CD4-positive, alpha-beta T cell treated with Interferon gamma for 1 hour (primary cell): ENCODE results near the gene KLHL17.

ENCODE experiments used
- DNase-seq: peaks from one replicate; pipeline ENCODE4 v3.0.0-alpha.2; 2020

KLHL17 gene

DNA sequence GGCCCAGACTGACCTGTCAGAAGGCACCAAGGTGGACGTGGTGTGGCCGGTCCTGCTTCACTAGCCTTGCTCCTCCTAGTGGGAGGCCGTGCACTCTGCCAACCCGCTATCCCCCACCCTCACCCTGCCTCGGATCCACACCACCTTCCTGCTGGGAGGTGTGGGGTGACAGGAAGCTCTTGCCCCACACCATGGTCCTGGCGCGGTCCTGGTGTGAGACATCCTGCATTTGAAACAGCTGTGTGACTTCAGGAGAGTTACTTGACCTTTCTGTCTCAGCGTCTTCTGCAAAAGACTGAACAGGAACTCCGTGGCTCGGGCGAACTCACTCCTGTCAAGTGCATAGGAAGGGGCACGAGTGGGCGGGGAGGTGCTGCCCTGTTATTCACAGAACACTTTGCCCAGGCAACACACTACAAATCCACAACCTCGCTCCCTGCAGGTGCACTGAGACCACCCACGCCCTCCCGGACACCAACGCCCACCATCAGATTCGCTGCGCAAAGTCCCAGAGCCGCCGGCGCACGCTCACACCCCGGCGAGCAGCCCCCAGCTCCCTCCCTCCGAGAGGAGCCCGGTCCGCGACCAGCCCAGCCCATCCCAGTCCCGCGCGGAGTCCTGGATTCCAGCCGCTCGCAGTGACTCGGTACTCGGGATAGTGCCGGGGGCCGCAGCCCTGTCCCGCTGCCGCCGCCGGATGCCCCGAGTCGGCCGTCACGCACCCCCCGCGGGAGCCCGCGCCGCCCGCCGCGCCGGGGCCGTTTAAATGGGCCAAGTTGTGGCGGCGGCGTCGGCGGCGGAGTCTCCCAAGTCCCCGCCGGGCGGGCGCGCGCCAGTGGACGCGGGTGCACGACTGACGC is 37.0 kb upstream of the KLHL17 start, which contains the start of gene SAMD11:
SAMD11 (plus strand) TSS at position 793 of the 860 bp plus-strand sequence. CDS start 509 bp downstream, outside the sequence.
- peak; percentile 42 for DNase-seq

DNA sequence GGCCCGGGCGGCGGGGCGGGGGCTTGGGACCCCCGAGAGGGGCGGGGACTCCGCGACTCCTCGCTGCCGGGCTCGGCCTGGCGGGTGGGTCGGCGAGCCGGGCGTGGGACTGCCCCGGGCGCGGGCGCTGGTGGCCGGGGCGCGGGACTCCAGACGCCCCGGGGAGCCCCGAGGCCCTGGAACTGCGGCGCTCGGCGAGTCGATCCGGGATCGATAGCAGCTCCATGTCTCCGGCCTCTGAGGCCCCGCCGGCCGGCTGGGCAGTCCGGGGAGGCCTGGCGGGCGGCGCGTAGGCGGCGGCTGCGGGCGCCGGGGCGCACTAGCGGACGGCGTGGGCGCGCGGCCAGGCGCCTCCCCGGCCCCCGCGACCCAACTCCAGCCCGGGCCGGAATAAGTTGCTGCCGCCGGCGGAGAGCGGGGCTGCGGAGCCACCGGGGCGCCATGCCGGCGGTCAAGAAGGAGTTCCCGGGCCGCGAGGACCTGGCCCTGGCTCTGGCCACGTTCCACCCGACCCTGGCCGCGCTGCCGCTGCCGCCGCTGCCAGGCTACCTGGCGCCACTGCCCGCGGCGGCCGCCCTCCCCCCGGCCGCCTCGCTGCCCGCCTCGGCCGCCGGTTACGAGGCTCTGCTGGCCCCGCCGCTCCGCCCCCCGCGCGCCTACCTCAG is 36.3 kb upstream of the KLHL17 start:
- no peak for DNase-seq

DNA sequence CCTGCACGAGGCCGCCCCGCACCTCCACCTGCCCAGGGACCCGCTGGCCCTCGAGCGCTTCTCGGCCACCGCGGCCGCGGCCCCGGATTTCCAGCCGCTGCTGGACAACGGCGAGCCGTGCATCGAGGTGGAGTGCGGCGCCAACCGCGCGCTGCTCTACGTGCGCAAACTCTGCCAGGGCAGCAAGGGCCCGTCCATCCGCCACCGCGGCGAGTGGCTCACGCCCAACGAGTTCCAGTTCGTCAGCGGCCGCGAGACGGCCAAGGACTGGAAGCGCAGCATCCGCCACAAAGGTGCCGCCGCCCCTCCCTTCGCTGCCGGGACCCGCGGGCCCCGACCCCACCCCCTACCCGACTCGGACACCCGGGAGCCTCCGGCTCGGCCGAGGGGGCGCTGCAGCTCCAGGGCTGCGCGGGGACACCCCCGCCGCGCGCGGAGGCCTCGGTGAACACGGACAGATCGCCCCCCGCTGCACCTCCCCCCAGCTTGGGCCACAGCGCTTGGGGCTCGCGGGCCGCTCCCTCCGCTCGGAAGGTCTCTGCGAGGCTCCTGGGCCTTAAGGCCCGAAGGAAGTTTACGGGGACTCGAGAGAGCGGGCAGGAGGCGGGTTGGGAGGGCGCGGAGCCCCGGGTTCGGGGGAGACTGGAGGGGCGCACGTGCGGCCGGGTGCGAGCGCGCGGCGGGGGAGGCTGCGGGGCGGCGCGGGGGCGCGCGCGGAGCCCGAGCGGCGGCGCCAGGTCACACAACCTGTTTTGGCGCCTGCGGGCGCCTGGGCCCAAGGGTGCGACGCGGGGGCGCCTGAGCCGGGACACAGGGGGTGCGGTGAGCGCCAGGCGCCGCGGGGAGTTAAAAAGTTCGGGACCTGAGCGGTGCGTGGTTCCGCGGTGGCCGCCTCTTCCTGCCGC is 35.5 kb upstream of the KLHL17 start:
- no peak for DNase-seq

DNA sequence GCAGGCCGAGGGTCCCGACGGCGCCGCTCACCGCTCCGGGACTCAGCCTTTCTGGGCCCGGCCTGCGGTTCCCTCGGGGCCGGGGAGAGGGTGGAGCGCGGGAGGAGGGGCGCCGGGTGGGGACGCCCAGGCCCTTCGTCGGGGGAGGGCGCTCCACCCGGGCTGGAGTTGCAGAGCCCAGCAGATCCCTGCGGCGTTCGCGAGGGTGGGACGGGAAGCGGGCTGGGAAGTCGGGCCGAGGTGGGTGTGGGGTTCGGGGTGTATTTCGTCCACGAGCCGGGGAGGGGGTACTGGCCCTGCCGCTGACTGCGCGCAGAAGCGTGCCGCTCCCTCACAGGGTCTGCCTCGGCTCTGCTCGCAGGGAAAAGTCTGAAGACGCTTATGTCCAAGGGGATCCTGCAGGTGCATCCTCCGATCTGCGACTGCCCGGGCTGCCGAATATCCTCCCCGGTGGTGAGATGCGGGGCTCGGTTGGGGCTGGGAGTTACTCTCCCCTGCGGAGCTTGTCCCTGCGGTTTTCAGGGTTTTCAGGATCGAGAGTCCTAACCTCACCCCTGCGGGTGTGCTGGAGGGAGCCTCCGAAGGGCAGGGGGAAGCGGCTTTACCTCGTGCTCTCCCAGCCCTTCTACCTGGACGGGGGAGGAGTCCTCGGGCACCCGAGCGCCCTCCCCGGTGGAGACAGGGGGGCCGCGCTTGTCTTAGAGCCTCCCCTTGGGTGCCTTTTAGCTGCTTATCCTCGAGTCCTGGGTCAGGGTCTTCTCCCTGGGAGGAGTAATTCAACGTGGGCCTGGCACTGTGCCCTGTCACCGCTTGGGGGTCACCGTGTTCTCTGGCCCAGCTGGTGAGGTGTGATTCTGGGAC is 34.6 kb upstream of the KLHL17 start:
- DNase-seq, result no peak

DNA sequence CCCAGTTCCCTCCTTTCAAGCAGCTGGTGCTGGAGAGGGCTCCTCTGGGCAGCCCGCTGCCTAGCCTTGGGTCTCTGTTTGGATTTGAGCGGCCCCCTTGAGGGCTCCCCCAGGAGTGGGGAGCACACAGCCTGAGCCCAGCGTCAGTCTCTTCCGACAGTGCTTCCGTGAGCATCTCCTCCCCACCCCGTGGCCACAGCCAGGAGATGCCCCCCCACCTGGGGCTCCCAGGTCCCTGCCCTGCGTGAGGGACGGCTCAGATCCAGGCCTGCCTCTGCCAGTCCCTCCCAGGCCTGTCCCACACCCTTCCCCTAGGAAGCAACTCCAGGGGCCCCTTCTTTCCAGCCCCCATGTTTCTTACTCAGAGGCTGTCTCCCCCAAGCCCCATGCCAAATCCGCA is 33.1 kb upstream of the KLHL17 start:
- no peak for DNase-seq

DNA sequence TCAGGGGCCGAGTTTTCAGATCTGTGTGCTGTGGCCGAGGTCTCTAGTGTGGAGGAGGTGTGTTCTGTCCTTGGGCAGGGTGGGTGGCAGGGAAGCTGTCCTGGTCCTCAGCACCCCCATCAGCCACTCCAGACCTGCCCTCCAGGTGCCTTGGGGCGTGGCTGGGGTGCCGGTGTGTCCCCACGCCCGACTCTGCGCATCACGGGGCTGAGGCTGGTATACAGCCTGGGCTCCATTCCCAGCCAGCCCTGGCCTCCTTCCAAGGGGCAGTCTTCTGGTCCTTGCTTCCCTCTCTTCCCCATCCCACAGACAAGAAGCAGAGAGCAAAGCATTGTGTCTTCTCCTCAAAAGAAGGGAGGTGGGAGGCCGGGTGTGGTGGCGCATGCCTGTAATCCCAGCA is 32.6 kb upstream of the KLHL17 start:
- no peak for DNase-seq

DNA sequence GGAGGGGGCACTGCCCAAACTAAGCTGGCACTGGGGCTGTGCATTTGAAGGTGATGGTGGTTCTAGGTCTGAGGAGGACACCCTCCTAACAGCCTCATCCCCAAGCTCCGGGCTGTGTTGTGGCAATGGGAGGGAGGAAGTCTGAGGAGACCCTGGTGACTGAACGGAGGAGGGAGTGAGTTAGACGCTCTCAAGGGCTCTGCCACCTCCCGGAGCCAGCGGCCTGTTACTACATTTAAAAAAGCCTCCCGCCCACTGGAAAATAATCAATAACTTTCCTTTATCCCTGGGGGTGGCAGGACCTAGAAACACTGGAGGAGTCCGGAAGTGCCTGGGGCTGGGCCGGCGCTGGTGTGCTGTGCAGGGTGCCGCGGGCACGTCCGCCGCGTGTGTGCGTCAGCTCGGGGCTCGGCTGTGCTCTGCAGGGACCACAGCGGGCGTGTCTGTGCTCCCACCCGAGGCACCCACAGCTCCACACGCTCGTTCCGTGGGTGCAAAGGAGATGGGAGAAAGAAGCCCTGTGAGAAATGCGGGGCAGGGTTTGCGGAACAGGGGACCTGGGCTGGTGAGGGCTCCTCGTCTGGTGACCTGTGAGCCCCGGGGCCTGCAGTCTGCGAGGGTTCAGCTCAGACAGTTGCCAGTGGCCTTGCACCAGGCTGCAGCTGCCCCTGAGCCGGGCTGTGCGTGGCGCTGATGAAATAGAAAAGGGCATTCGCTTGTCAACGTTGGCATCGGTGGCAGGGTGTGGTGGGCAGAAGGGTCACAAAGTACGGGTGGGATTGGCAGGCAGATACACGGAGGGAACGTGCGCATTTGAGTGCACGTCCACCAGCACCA is 31.3 kb upstream of the KLHL17 start:
- no peak for DNase-seq

DNA sequence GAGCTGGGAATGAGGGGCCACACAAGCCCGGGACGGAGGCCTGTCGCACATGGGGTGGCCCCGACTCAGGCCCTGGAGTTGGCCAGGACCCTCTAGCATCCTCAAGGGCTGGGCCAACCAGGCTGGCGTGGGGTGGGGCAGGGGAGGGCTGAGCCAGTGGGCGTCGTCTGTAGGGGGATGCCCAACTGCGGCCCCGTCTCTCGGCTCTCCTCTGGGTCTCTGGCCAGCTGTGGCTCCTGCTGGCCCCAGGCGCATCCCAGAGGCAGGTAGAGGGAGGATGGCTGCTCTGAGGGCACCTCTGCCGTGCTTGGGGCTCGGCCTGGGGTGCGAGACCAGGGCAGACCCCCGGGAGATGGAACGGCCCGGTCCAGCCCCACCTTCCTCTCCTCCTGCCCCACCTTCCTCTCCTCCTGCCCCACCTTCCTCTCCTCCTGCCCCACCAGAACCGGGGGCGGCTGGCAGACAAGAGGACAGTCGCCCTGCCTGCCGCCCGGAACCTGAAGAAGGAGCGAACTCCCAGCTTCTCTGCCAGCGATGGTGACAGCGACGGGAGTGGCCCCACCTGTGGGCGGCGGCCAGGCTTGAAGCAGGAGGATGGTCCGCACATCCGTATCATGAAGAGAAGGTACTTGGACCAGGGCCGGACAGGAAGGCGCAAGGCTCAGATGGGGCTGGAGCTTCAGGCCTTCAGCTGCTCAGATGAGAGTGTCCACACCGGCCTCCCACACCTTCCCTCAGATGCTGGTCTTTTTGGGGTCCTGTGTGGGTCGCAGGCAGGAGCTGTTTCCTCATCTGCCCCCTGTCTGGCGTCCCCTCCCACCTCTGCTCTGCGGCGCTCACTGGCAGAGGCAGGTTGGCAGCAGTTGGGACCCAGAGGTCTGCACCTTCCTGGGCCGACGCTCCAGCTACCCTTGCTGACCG is 30.4 kb upstream of the KLHL17 start:
- DNase-seq, result no peak

DNA sequence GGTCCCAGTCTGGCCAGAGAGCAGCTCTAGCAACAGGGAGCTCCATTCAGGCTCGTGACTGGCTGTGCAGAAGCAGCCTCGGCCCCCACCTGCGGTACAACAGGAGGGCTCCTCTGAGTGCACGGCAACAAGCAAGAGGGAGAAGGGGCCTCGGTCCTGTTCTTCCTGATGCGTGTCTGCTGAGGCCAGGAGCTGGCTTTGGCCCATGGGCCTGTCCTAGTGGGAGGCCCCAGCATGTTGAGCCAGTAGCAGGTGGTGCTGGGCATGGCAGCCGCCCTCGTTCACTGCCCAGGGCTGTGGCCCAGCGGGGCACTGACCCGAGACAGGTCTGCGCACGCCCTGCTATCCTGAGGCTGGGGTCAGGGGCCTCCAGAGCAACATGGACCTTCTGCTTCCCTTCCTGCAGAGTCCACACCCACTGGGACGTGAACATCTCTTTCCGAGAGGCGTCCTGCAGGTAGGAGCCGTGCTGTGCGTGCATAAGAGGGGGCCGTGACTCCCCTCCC is 29.7 kb upstream of the KLHL17 start:
- no peak for DNase-seq

DNA sequence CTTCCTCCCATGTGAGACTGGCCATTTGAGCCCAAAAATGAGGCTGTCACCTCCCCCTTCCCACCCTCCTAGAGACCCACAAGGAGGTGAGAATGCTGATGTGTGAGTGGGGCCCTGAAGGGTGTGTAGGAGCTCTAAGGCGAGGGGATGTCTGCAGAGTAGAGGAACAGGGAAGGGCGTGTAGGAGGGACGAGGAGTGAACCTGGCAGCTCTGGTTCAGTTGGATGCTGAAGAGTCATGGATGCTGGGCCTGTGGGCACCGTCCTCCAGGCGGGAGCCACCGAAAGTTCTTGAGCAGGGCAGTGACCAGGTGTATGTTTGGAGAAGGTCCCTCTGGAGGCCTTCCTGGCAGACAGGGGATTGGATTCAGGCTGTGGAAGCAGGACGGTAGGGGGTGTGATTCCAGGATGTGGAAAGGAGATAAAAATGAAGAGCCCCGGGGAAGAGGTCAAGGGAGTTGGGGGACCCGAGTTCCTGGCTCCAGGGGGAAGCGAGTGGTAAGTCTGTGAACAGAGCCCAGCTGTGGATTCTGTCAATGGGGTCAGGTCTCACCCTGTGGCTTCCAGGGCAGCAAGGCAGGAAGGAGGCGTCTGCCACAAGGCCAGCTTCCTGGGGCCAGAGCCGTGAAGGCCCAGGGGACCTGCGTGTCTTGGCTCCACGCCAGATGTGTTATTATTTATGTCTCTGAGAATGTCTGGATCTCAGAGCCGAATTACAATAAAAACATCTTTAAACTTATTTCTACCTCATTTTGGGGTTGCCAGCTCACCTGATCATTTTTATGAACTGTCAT is 28.8 kb upstream of the KLHL17 start:
- no peak for DNase-seq

DNA sequence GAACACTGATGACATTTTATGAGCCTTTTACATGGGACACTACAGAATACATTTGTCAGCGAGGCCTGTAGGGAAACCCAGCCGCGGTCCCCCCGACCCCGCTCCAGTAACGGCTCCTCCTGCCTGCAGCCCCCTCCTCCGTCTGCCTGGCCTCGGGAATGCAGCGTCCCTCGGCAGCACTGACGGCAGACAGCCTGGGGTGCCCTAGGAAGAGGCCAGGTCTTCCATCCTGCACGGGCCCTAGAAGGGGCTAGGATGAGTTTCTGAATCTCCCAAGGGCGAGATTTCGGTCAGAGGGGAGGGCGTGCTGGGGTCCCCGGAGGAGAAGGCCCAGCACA is 28.2 kb upstream of the KLHL17 start:
- no peak for DNase-seq

DNA sequence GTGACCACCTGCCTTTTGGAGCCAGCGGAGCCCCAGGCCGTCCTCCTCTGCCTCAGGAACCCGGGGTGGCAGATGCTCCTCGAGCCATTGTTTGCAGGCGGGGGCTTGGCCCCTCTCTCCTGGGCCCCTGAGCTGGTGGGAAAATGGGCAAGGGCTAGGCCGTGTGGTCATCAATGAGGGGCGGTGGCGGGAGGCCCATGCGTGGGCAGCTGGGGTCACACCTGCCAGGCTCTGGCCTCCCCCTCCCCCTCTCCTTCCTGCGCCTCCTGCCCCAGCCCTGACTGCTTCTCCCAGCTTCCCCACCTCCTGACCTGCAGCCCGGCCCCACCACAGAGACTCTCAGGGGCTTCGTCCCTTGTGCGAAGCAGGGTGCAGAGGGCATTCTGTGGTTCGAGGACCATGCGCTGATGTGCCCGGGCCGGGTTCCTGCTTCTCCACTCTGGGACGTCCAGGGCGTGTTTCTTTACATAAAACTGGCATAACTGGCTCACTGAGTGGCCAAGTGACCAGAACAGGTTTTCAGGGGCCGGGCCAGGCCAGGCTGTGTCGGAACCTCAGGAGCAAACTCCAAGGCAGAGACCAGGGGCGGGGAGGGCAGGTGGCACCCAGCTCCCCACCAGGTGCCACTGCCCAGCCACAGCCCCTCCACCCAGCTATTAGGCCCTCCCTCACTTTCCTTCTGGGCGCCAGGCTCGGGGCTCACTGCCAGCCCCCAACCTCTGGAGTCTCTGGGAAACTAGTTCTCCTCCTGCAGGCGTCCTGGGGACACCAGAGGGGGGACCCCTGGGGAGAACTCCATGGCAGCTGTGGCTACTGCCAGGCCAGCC is 27.4 kb upstream of the KLHL17 start:
- DNase-seq, result no peak

DNA sequence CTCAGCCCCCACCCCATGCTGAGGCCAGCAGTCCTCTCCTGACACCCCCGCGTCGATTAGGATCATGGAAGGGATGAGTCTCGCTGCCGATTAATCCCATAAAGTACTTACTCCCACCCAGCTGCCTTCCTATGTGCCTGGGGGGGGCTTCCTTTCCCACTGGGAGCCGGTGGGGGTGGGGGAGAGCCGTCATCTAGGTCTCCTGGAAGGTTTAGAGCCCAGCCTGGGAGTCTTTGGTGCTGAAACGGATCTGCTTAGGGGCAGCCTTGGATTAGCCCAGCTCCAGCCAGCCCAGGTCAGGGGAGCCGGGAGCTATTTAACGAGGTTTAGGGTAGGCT is 26.8 kb upstream of the KLHL17 start:
- no peak for DNase-seq

DNA sequence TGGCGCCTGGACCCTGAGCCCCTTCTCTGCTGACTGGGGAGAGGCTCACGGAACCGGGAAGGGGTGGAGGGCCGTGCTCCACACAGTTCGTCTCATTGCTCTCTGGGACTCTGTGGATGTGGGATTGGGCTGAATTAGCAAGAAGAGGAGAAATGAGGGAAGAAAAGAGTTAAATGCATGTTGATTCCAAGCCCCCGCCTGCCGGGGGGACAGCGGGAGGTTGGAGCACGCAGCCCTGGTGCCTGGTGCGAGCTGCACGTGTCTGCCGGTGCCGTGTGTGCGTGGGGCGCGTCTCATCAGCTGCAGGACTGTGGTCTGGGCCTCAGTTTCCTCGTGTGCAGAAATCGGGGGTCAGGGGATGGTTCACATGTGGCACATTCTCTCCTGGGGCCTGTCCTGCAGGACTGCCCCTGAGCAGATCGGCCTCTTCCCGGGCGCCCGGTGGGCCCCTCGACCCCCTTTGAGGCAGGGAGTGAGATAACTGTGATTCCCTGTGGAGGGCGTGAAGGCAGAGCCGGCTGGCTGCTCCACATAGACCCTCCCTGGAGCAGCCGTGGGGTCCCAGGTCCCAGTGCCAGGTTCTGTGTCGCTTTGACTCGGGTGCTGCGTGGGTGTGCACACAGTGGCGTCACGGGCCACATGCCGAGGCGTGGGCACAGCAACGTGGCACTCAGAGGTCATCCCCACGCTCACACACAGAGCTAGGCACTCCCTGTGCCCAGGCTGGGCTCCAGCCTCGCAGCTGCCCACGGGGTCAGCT is 25.2 kb upstream of the KLHL17 start:
- no peak for DNase-seq

DNA sequence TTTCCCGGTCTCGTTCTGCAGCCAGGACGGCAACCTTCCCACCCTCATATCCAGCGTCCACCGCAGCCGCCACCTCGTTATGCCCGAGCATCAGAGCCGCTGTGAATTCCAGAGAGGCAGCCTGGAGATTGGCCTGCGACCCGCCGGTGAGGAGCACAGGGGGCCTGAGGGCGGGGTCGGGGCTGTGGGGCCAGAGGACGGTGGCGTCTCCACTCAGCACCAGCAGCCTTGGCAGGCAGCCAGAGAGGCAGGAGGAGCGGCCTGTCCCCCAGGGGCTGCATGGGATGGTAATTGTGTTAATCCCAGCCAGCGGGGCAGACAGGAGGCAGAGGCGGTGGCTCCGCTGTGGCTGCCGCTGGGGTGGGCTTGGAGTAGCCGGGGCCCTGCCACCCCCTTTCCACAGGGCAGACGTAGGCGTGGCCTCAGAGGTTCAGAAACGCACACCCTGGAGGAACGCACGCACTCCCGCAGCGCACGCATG is 24.6 kb upstream of the KLHL17 start:
- no peak for DNase-seq

DNA sequence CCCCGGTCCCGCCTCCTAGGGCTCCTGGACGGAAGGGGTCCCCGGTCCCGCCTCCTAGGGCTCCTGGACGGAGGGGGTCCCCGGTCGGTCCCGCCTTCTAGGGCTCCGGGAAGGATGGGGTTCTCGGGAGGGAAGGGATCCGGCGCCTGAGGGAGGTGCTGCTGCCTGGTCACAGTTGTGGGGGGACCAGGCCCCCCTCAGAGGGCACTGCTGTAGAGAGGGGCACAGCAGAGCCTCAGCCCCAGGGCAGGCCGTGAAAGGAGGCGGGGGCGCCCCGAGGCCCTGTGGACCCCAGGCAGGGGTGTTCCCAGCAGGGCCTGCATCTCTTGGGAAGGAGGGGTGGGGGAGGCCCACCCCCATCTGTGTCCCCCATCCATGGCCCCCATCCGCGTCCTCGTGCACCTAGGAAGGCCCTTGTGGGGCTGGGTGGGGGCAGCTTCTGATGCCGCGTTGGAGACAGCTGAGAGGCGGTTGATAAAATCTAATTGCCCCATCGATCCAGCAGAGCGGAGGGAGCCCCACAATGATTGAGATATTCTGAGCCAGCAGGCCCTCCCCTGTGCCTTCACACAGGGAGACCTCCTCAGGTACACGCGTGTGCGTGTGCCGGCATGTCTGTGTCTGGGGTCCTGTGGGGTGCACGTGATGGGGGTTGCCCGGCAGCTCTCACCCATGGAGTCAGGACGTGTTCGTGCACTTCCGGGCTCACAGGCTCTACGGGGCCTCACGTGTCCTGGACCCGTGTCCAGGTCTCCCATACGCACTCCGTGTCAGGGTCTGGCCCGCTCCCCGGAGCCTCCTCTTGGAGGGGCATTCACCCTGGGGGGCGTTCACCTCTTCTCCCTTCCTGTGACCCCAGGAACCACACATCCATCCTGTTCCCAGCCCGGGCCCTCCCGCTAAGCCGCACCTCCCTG is 23.8 kb upstream of the KLHL17 start:
- DNase-seq, result no peak
